OCI-M1 (cell line): ENCODE data around the gene HIVEP1.
"Not testable (repeated sequence)": the region's sequence is repeated elsewhere in the genome, so short reads cannot be mapped to it uniquely, and the experiment has no call there.

Source experiments
- DNase-seq: peaks from one replicate; lab custom pipeline; 2025; lab: John Stamatoyannopoulos, UW

HIVEP1 gene

DNA sequence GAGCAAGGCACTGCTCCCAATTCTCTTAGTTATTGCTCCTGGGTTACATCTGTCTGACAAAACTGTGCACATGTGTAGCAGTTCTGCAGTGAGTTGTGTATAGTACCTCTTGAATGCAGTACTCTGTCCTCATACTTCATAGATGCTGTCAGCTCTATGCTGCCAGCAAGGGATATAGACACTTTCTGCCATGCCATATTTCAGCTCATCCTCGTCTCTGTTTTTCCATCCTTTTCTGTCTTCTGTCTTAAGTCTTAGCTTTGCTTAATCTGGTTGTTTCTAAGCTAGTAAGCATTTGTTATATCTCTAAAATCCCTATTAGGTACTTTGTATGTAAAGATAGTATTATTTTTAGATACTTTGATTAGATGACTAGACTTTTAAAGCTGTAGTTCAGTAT lies 76.4 kb downstream of the HIVEP1 start:
- DNase-seq: no peak

DNA sequence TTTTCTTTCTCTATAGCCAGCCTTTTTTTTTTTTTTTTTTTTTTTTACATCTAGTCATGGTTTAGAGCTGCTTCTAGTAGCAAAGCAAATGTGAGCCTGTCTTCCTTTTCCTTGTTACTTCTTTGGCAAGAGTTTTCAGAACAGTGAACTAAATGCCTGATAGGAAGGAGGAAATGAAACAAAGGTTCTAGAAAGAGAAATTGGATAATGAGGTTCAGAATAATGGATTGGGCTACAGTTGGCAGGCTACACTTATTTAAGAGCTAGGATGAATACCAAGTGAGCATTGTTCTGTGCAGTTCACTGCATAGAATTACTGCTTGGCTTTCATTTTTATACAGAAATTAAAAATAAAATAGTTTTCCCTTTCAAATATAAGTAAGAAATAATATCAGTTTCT lies 78.6 kb downstream of the HIVEP1 start:
- DNase-seq: no peak

DNA sequence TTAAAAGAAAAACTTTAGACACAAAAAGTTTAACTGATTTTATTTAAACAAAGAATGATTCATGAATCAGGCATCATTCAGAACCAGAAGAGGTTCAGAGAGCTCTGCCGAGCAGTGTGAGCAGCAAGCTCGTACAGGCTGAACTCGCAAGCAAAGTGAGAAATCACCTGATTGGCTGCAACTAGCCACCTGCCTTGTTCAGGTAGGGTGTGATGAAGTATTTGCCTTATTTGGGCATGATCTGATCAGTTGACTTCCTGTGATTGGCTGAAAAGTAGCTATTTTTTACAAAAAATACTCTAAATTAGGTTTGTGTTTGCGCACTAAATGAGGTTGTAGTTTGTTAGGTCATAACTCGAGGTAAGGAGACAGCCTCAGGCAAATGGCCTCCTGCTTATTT lies 80.7 kb downstream of the HIVEP1 start:
- DNase-seq: no peak

DNA sequence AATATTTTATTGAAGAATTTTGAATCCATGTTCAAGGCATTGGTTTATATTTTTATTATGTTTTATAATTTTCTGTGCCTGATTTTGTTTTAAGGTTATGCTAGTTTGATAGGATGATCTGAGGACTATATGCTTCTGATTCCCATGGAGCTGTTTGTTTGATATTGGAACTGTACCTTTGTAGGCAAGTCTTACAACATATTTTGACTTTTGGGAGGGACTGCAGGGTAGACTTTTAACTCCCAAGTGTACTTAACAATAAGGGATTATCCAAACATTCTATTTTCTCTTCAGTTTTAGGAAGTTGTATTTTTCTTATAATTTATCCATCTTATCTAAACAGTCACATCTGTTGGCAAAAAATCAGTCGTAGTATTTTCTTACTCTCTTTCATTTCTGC lies 82.6 kb downstream of the HIVEP1 start:
- DNase-seq: no peak

DNA sequence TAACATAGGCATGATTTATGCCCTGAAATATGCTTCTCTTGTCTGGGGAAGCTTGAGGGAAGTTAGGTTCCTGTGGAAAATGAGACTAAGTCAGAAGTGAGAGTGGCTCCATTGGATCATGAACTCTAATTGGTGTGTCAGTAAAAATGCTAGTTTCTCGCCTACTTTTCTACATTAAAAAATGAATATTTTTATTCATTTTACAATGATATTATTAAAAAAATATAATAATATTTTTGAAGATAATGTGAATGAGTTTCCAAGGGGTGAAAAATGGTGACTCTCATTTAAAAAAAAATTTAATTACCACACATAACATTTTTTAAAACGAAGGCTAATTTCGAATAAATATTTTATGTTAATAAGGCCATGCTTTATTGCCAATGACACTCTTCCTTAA lies 84.2 kb downstream of the HIVEP1 start:
- DNase-seq: no peak

DNA sequence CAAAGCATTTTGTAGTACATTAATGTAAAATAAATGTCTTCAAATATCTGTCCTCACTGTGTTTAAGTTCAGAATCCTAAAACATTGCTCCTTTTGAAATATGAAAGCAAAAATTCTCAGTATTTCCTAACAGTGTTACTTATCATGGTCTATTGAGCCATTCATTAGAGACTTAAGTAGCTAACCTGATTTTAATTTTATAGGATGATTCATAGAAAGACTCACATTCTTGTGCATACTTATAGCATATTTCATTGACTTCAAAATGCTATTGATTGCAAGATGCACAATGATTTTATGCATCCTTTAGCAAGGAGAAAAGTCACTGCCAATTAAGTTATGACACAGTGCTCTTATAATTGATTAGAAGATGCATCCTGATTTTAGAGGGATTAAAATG lies 85.7 kb downstream of the HIVEP1 start:
- no peak for DNase-seq

DNA sequence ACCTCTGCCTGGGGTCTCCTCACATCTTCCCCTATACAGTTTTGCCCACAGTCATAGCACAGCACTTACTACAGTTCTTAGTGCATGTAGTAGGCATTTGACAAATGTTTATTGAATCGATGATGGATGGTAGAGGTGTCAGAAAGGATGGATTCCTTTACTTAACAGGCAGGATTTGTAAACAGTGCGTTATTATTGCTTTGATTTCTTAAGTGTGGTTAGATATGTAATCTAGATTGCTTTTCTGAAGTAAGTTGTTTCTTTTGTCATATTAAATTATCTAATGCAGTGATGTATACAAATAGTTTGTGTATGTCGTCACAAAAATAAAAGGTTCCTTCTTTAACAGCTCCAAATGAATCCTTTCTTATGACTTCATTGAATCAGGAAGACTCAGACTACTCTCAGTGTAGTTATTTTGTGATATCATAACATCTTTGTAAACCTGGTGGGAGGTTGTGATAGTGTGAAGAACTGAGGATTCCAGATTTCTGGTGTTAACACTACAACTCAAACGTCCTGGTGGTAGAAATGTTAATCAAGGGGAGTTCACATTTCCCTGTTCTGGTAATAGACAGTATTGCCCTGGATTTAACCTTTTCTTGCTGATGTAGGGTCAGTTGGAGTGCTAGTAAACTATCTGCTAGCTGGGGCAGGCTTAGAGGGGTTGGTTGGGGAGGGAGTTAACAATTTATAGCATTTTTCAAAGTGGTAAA lies 87.7 kb downstream of the HIVEP1 start:
- DNase-seq: no peak

DNA sequence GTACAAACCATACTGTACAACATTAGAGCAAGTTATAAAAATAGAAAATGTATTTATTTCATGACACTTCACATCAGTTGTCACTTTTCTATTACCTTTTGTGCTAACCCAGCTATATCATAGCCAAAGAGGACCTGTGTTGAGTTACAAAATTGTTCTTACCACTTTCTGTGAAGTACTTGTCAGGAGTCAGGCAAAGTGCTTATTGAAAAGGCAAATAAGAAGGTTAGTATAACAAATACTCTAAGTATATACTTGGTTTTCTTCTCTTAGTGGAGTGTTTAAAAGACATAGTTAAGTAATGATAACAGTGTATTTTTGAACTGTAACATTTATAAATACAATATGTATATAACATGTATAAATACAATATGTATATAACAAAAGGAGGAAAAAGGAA lies 88.9 kb downstream of the HIVEP1 start:
- DNase-seq: no peak

DNA sequence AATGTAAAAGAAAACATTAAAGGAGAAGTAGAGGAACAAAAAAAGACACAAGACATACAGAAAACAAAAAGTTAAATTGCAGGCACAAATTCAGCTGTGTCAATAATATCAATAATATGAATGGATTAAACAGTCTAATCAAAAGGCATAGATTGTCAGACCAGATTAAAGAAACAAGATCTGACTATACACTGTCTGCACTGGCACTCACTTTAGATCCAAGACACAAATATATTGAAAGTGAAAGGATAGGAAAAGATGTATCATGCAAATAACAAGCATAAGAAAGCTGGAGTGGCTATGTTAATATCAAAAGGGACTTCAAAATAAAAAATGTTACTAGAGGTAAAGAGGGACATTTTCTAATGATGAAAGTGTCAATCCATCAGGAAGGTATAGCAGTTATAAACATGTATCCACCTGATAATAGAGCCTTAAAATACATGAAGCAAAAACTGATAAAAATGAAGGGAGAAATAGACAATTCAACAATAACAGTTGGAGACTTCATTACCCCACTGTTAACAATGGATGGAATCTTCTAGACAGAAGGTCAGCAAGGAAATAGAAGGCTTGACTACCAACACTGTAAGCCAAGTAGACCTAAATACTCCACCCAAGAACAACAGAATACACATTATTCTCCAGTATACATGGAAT lies 89.7 kb downstream of the HIVEP1 start:
- no peak for DNase-seq

DNA sequence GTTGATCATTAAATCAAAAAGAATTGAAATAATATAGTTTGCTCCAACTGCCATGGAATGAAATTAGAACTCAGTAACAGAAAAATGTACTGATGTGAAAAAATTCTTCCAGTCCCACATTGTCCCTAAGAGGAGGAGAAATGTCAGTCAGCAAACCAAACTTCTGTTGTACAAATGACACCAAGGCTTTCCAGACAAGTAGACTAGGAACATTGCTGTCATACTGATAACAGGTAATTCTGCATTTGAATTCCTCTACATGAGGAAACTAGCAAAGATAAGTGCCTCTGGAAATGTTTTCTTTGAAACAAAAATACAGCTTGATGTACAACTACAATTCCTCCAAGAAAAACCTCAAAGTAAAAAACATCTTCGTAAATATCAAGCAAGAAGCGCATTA lies 90.2 kb downstream of the HIVEP1 start:
- DNase-seq: no peak

DNA sequence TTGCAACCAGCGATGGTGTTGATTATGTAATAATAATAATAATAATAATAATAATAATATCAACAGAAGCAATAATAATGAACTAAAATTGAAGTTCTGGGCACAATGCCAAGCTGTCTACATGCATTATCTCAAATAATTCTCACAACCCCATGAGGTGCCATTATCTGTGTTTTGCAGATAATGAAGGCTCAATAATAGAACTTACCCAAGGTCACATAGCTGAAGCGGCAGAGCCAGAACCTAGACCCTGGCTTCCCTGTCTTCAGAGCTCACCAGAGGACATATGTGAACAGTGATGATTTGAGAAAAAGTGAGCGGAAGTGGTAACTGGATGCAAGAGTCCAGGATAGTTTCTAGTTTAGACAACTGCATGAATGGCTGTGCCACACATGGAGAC lies 91.0 kb downstream of the HIVEP1 start:
- DNase-seq: peak; percentile 22

DNA sequence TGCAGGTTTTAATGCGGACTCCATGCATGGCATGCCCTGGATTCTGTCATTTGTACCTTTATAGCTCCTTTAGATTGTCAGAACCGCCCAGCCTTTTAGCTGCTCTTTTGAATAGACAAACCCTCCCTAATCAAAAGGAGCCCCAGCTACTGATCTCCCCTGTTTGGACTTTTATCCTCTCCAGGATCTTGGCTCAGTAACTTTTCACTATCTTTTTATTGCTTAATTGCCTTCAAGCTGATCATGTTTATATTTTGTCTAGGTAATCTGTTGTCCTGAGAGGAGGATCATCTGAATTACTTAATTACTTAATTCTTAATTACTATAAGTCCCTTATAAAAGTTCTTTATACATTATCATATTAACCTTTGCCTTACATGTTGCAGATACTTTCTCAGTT lies 93.2 kb downstream of the HIVEP1 start:
- no peak for DNase-seq

DNA sequence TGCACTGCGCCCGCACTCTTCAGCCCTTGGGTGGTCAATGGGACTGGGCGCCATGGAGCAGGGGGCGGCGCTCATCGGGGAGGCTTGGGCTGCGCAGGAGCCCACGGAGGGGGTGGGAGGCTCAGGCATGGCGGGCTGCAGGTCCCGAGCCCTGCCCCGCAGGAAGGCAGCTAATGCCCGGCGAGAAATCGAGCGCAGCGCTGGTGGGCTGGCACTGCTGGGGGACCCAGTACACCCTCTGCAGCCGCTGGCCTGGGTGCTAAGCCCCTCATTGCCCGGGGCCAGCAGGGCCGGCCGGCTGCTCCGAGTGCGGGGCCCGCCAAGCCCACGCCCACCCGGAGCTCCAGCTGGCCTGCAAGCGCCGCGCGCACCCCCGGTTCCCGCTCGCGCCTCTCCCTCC lies 96.3 kb downstream of the HIVEP1 start:
- DNase-seq: not testable (repeated sequence)

DNA sequence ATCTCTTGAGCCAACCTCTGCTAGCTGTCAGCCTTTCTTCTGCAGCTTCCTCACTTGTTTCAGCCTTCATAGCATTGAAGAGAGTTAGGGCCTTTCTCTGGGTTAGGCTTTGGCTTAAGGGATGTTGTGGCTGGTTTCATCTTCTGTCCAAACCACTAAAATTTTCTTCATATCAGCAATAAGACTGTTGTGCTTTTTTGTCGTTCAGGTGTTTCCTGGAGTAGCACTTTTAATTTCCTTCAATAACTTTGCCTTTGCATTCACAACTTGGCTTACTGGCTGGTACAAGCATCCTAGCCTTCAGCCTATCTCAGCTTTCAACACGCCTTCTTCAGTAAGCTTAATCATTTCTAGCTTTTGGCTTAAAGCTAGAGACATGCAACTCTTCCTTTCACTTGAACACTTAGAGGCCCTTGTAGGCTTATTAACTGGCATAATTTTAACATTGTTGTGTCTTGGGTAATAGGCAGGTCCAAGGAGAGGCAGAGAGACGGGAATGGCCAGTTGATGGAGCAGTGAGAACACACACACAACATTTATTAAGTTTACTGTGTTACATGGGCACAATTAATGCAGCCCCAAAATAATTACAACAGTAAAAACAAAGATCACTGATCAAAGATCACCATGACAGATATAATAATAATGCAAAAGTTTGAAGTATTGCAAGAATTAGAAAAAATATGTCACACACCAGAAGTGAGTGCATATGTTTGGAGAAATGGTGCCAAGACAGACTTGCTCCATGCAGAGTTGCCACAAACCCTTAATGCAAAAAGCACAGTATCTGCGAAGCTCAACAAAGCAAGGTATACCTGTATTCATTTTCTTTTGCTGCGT lies 98.6 kb downstream of the HIVEP1 start:
- no peak for DNase-seq

DNA sequence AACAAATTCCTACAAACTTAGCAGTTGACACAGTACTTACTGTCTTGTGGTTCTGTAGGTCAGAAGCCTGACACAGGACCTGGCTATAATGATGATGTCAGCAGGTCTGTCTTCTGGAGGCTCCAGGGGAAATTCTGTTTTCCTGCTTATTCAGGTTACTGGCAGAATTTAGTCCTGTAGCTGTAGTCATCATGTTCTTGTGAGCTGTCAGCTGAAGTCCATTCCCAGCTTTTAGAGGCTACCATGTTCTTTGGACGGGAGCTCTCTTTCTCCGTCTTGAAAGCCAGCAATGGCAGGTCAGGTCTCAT lies 99.2 kb downstream of the HIVEP1 start:
- DNase-seq: no peak

DNA sequence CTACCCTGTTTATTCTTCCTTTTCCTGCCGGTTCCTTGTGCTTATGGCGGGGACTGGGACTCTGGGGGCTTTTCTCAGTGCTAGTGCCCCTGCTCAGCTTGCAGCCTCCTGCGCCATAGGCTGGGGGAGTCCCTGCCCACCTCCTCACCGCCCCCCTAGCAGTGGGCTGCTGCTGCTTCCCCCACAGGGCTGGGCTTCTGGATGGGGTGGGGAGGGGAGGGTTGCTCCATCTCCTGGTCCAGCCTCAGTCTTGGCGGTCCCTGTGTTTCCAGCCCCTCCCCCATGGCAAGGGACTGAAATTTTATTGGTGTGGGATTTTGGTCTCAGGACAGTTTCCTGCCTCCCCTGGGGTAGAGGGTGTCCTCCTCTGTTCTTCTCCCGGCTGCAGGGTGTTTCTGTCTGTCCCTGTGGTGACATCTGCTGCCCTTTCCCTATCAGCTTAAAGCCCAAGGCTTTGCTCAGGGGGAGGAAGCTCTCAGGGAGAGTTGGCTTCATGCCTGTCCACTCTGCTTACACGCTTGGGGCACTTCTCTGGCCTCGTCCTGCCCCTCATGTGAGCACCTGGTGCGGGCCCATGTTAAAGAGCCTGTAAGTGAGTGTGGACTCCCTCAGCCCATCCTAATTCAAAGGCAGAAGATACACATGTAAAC lies 100.6 kb downstream of the HIVEP1 start:
- no peak for DNase-seq

DNA sequence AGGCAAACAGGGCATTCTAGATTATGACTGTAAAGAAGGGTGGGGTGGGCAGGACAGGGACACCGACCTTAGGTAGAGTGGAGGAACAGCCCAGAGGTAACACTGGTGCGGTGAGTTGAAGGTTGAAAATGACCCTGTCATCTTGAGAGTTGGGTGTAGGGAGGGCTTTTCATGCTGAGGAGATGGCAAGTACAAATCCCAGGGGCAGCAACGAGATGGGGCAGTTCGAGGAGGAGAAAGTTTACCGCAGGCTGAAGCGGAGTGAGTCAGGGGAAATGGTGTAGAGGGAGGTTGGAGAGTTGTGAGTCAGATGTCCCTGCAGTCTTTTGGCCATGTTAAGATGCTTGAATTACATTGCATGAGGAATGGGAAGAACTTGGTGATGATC lies 101.1 kb downstream of the HIVEP1 start:
- no peak for DNase-seq

DNA sequence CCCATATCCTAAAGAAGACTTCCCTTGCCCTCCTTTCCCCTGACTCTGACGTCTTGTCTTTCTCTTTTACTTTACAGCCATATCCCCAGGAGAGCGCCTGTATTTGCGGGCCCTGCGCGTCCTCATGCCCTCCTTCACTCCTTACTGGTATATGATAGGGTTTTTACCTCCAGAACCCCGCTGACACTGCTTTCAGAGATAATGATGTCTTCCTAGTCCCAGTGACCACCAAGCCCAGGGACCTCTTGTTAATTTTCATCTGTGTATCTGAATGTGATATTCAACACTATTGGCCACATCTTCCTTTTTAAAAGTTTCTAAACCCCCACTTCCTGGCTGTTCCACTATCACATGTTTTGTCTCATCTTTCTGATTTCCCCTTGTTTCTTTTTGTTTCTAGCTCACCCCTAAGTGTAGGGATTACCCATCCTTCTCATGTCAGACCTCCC lies 102.0 kb downstream of the HIVEP1 start:
- no peak for DNase-seq

DNA sequence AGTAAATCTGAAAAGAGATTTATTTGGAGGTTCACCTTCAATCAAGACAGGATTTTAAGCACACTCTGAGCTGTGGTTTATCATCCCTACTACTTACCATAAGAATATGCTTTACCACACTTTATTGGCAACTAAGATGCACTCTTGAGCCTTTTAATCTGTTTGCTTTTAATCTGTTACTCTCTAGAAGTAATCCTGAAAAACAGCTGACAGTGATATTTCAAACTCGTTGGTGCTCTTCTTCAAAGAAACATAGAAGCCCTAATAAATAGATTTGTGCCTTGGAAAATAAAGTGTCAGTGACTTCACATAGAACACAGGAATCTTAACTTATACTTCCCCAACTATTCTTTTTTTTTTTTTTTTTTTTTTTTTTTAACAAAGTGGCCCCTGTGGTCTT lies 102.9 kb downstream of the HIVEP1 start:
- no peak for DNase-seq

DNA sequence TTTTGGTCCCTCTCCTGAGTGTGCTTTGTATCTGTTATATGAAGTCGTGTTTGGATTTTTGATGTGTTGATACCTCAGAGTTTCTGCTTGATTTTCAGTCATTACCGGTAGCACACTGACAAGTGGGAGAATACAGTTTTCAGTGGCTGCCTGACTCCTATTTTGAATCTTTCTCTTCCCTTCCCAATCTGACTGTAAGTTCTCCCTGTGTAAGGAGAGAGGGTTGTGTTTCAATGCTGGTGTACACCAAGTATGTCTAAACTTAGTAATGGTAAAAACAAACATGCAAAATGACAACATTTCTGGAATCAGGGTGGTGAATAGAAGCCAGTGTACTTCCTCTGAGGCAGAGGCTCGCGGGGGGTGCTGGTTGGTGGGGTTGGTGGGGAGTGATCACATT lies 103.4 kb downstream of the HIVEP1 start:
- DNase-seq: no peak

DNA sequence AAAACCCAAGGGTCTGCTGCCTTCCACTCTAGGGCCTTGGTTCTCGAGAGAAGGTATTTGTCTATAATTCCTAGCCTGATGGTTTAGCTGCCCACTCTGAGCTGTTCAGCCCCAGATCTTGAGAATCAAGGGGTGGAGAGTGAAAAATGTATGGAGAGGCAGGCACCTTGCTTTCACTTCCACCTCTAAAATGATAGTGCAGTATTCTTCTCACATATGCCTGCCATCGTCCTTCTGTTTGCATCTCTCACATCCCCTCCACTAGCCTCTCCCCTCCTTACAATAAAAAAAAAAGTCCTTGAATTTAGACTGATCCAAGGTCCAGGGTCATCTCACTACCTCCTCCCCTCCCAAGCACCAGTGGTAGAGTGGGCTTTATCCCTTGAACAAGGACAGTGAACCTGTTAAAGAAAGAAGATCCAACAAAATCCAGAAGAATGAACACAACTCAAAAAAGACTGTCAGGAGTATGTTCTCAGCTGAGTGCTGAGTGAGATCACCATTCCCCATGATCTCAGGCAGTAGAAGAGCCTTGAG lies 104.2 kb downstream of the HIVEP1 start:
- no peak for DNase-seq

DNA sequence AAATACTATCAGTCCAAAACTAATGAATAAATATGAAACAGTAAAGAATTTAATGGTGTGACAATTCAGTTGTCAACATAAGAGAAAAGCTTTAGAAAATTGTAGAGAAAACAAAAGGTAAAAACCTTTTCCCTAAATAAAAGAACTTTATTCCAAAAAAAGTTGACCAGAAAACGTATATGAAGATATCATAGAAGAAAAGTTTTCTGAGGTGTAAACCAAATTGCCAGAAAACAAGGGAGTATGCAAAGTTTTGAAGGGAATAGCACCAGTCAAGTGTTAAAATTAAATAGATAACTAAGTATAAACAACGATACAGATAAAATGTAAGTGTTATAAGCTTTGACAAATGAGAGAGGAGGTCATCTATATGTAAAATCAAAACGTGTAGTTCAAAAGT lies 104.9 kb downstream of the HIVEP1 start:
- no peak for DNase-seq

DNA sequence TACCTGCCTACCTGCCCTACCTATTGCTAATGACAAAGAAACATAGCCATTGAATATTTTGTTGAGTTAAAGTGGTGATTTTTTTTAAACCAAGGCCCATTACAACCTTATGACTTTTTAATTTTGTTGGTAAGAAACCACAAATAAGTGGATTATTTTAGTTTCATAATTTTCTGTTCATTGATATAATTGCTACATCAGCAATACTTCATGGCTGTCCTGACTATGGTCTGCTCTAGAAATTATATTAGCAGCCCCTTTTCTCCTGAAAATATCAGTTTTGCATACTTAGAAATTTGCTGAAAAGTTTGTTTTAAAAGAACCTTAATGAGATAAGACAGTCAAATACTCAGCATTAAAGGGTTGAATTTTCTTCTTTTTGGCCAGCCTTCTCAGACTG lies 106.5 kb downstream of the HIVEP1 start:
- DNase-seq: no peak
